ENCODE results near the gene ZNF500.

Gene ZNF500

DNA sequence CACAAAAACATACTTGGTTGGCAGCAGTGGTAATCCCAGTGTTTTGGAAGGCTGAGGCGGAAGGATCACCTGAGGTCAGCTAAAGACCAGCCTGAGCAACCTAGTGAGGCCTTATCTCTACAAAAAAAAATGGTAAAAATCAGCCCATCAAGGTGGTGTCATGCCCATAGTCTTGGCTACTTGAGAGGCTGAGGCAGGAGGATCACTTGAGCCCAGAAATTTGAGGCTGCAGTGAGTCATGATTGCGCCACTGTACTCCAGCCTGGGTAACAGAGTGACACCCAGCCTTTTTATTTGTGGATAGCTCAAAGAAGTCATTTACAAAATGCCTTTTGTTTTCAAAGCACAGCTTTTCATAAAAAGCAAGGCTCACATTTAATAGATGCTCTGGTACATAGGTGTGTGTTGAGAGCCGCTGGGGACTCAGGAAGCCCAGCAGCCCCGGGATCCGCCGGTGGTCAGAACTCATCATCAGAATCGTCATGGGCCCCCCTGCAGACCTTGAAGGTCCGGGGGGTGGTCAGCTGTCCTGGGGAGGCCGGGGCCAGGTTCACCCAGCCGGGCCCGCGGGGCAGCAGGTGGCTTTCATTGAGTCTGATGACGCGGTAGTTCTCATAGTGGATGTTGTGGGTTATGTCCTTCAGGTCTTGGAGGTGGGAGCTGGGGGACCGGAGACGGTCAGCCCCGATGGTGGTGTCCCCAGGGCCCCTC lies 10.5 kb upstream of the ZNF500 start:
- no peak for DNase-seq (ENCODE audit: extremely low spot score)
- CTCF ChIA-PET = interaction anchor here (0.6 kb wide), 1 partner anchor 14 kb away, joined by 7 read pairs; no protein-coding TSS in a partner anchor
- POLR2A ChIA-PET = no interaction called here
- TF ChIP-seq FOXA1 (IDR thresholded peaks at IDR 0.05) (no peak), LEF1 (IDR thresholded peaks at IDR 0.05; ENCODE audit: borderline replicate concordance) (no peak), CTBP1 (IDR thresholded peaks at IDR 0.05; ENCODE audit: borderline replicate concordance) (no peak), NFRKB (IDR thresholded peaks at IDR 0.05) (no peak), ZNF384 (IDR thresholded peaks at IDR 0.05) (no peak), SUZ12 (IDR thresholded peaks at IDR 0.05) (no peak), TARDBP (IDR thresholded peaks at IDR 0.05) (no peak), L3MBTL2 (conservative IDR thresholded peaks at IDR 0.05) (no peak), ELF4 (IDR thresholded peaks at IDR 0.05) (no peak), SP1 (IDR thresholded peaks at IDR 0.05) (no peak)
- TF ChIP-seq, protein P1, sequence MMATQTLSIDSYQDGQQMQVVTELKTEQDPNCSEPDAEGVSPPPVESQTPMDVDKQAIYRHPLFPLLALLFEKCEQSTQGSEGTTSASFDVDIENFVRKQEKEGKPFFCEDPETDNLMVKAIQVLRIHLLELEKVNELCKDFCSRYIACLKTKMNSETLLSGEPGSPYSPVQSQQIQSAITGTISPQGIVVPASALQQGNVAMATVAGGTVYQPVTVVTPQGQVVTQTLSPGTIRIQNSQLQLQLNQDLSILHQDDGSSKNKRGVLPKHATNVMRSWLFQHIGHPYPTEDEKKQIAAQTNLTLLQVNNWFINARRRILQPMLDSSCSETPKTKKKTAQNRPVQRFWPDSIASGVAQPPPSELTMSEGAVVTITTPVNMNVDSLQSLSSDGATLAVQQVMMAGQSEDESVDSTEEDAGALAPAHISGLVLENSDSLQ (IDR thresholded peaks at IDR 0.05) = no peak

DNA sequence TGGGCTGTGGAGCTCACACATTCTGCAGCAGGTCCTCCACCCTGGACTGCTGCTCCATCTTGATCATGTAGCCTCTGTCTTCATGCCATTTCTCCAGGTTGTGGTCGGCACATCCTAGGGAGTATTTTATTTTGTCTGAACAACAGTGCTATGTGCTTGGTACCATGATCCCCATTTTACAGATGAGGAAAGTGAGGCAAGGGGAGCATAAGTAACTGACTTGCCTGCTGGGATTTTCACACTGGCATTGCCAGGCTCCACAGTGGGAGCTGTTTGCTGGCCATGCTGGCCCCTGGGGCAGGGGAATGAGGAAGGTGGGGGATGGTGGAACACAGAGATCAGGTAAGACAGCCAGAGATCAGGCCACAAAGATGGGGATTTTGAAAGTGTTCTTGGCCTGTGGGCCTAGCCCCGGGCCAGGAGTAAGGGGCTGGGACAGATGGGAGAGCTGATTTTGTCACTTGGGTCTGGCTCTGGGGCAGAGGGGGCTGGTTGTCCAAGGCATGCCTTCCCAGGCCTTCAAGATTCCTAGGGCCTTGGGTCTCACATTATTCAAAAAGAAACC lies 9.3 kb upstream of the ZNF500 start:
- no peak for DNase-seq (ENCODE audit: extremely low spot score)
- POLR2A ChIA-PET = no interaction called here
- CTCF ChIA-PET = no interaction called here
- no peak for TF ChIP-seq FOXM1 (IDR thresholded peaks at IDR 0.05; ENCODE audit: borderline replicate concordance)
- no peak for TF ChIP-seq TARDBP (IDR thresholded peaks at IDR 0.05)
- TF ChIP-seq ELF4 (IDR thresholded peaks at IDR 0.05) = no peak
- TF ChIP-seq LEF1 (IDR thresholded peaks at IDR 0.05; ENCODE audit: borderline replicate concordance) = no peak
- TF ChIP-seq HDGF (IDR thresholded peaks at IDR 0.05; ENCODE audit: borderline replicate concordance) = no peak
- TF ChIP-seq SUZ12 (IDR thresholded peaks at IDR 0.05) = no peak
- TF ChIP-seq SP1 (IDR thresholded peaks at IDR 0.05) = no peak
- no peak for TF ChIP-seq FOXK2 (IDR thresholded peaks at IDR 0.05)
- TF ChIP-seq FOXA1 (IDR thresholded peaks at IDR 0.05) = no peak
- TF ChIP-seq L3MBTL2 (conservative IDR thresholded peaks at IDR 0.05) = no peak

DNA sequence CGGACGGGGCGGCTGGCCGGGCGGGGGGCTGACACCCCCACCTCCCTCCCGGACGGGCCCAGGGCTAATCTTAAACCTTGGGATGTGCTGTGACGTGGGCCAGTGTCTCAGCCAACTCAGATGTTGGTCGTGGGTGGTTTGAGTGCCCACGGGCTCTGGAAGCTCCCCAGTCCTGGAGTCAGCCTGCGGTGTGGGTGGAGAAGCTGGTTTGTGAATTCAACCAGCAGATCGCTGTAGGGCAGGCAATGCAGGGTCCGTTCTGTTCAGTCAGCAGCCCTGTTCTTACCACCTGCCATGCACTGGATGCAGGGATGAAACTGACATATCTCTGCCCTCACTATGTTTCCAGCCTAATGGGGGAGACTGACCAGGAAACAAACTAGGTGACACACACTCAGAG lies 8.0 kb upstream of the ZNF500 start:
- no peak for DNase-seq (ENCODE audit: extremely low spot score)
- ChIA-PET POLR2A (no interaction called here), CTCF (no interaction called here)
- TF ChIP-seq L3MBTL2 (conservative IDR thresholded peaks at IDR 0.05) (no peak), NFRKB (IDR thresholded peaks at IDR 0.05) (no peak), CTBP1 (IDR thresholded peaks at IDR 0.05; ENCODE audit: borderline replicate concordance) (no peak), SUZ12 (IDR thresholded peaks at IDR 0.05) (no peak), ARNT (IDR thresholded peaks at IDR 0.05) (no peak), SP1 (IDR thresholded peaks at IDR 0.05) (no peak), HDGF (IDR thresholded peaks at IDR 0.05; ENCODE audit: borderline replicate concordance) (no peak), LEF1 (IDR thresholded peaks at IDR 0.05; ENCODE audit: borderline replicate concordance) (no peak), FOXK2 (IDR thresholded peaks at IDR 0.05) (no peak)
- TF ChIP-seq, protein P1 (IDR thresholded peaks at IDR 0.05) = no peak

DNA sequence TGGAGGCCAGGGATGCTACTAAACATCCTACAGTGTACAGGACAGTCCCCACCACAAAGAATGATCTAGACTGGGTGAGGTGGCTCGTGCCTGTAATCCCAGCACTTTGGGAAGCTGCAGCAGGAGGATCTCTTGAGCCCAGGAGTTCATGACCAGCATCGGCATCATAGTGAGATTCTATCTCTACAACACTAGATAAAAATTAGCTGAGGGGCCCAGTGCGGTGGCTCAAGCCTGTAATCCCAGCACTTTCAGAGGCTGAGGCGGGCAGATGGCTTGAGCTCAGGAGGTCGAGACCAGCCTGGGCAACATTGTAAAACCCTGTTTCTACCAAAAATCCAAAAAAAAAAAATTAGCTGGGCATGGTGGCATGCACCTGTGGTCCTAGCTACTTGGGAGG lies 5.4 kb upstream of the ZNF500 start:
- CTCF ChIA-PET = no interaction called here
- no peak for TF ChIP-seq FOXM1 (IDR thresholded peaks at IDR 0.05; ENCODE audit: borderline replicate concordance)
- no peak for TF ChIP-seq BHLHE40 (IDR thresholded peaks at IDR 0.05; ENCODE audit: borderline replicate concordance)
- no peak for TF ChIP-seq SP1 (IDR thresholded peaks at IDR 0.05)
- TF ChIP-seq ELF4 (IDR thresholded peaks at IDR 0.05) = no peak
- TF ChIP-seq NFRKB (IDR thresholded peaks at IDR 0.05) = no peak
- TF ChIP-seq SUZ12 (IDR thresholded peaks at IDR 0.05) = no peak
- no peak for TF ChIP-seq ZNF384 (IDR thresholded peaks at IDR 0.05)
- TF ChIP-seq TARDBP (IDR thresholded peaks at IDR 0.05) = no peak
- no peak for TF ChIP-seq LEF1 (IDR thresholded peaks at IDR 0.05; ENCODE audit: borderline replicate concordance)
- no peak for DNase-seq (ENCODE audit: extremely low spot score)
- POLR2A ChIA-PET = no interaction called here

DNA sequence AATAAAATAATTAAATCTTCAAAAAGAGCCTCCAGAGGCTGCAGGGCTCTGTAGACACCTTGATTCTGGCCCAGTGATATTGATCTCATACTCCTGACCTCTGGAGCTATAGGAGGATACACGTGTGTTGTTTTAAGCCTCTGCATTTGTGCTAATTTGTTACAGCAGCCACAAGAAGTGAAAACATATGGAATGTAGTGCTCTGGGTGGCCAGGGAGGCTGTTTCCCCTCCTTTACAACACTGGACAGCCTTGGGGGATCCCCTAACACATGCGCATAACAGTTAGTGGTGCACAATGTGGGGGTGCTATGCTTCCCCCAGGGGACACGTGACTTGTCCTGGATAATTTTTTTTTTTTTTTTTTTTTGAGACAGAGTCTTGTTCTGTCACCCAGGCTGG lies 4.7 kb upstream of the ZNF500 start:
- CTCF ChIA-PET = no interaction called here
- POLR2A ChIA-PET = interaction anchor here (0.6 kb wide), 1 partner anchor 25 kb away, joined by 3 read pairs; no protein-coding TSS in a partner anchor
- no peak for DNase-seq (ENCODE audit: extremely low spot score)
- TF ChIP-seq BHLHE40 (IDR thresholded peaks at IDR 0.05; ENCODE audit: borderline replicate concordance) (no peak), SUZ12 (IDR thresholded peaks at IDR 0.05) (no peak), CTBP1 (IDR thresholded peaks at IDR 0.05; ENCODE audit: borderline replicate concordance) (no peak), FOXA1 (IDR thresholded peaks at IDR 0.05) (no peak), ELF4 (IDR thresholded peaks at IDR 0.05) (no peak), LEF1 (IDR thresholded peaks at IDR 0.05; ENCODE audit: borderline replicate concordance) (no peak), L3MBTL2 (conservative IDR thresholded peaks at IDR 0.05) (no peak), ZNF384 (IDR thresholded peaks at IDR 0.05) (no peak), ARNT (IDR thresholded peaks at IDR 0.05) (no peak), NFRKB (IDR thresholded peaks at IDR 0.05) (no peak), FOXM1 (IDR thresholded peaks at IDR 0.05; ENCODE audit: borderline replicate concordance) (no peak), FOXK2 (IDR thresholded peaks at IDR 0.05) (no peak)
- TF ChIP-seq, protein P1 (IDR thresholded peaks at IDR 0.05) = no peak

DNA sequence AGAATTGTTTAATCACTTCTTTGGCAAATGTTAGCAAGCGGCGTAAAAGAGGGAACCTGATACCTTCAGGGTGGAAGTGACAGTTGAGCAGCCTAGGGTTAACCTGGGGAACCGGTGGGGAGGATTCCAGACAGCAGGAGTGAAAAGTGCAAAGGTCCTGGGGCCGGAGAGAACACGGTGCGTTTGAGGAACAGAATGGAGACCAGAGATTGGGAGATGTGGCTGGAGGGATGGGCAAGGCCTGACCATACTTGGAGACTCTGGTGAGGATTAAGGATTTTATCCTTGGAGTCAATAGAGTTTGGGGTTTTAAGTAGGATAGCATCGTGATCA lies 2.3 kb upstream of the ZNF500 start:
- POLR2A ChIA-PET = interaction anchor here (1.4 to 3.1 kb wide), 6 partner anchors 17 to 153 kb away, joined by 3 to 19 read pairs (median 4); partner anchors contain the start of genes ANKS3, DNAAF8, NUDT16L1 and ROGDI
- TF ChIP-seq FOXM1 (IDR thresholded peaks at IDR 0.05; ENCODE audit: borderline replicate concordance) (no peak), SP1 (IDR thresholded peaks at IDR 0.05) (no peak), FOXK2 (IDR thresholded peaks at IDR 0.05) (no peak), NFRKB (IDR thresholded peaks at IDR 0.05) (no peak), SUZ12 (IDR thresholded peaks at IDR 0.05) (no peak), CTBP1 (IDR thresholded peaks at IDR 0.05; ENCODE audit: borderline replicate concordance) (no peak), HDGF (IDR thresholded peaks at IDR 0.05; ENCODE audit: borderline replicate concordance) (no peak), FOXA1 (IDR thresholded peaks at IDR 0.05) (no peak), BHLHE40 (IDR thresholded peaks at IDR 0.05; ENCODE audit: borderline replicate concordance) (no peak)
- TF ChIP-seq, protein P1 (IDR thresholded peaks at IDR 0.05) = no peak
- CTCF ChIA-PET = interaction anchor here (0.7 kb wide), 1 partner anchor 30 kb away, joined by 3 read pairs; no protein-coding TSS in a partner anchor
- DNase-seq (ENCODE audit: extremely low spot score) = no peak
